H54 (cell line): ENCODE data around the gene KRT8.
A peak's percentile ranks its signal among the peaks of the same experiment; 100 is the strongest.
"Not testable (repeated sequence)": the region's sequence is repeated elsewhere in the genome, so short reads cannot be mapped to it uniquely, and the experiment has no call there.

Source experiments
- DNase-seq: peaks from one replicate; pipeline ENCODE4 v3.0.0; 2011; ENCODE audit warnings: low spot score, mixed read lengths; ENCODE audit not compliant: insufficient read length
- FAIRE-seq: peaks from 3 replicates; lab custom pipeline; 2011; peaks lifted over from hg19 to GRCh38; lab: Jason Lieb, UNC
- POLR2A ChIP-seq: IDR thresholded peaks from 2 replicates; pipeline ENCODE4 v1.6.1; 2011; ENCODE audit warnings: low read depth, mild to moderate bottlenecking, low read length

KRT8 gene

DNA sequence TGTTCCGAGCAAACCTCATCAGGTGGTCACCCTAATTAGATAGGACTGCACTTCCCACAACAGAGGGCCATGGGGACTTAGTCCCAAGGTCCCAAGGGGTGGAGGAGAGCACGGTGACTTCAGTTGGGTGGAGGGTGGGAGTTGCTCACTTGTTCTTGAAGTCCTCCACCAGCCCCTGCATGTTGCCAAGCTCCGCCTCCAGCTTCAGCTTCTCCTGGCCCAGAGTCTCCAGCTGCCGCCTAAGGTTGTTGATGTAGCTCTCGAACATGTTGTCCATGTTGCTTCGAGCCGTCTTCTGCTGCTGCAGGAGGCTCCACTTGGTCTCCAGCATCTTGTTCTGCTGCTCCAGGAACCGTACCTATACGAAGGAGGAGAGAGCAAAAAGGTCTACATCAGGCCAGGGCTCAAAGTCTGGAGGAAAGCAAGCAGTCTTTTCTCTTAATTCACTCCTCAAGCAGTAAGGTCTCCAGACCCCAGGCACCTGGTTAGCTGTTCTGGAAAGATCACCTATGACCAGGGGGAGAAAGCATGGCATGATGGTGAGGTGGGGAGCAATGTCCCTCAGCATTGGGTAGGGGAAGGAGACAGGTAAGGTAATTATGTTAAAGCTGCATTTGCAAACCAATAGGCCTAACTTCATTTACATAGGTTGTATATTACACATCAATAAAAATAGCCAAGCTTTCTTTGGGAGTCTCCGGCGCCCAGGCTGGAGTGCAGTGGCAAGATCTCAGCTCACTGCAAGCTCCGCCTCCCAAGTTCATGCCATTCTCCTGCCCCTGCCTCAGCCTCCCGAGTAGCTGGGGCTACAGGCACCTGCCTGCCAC is 2.9 kb downstream of the KRT8 start:
- no peak for TF ChIP-seq POLR2A
- FAIRE-seq, result no peak
- DNase-seq, result no peak

DNA sequence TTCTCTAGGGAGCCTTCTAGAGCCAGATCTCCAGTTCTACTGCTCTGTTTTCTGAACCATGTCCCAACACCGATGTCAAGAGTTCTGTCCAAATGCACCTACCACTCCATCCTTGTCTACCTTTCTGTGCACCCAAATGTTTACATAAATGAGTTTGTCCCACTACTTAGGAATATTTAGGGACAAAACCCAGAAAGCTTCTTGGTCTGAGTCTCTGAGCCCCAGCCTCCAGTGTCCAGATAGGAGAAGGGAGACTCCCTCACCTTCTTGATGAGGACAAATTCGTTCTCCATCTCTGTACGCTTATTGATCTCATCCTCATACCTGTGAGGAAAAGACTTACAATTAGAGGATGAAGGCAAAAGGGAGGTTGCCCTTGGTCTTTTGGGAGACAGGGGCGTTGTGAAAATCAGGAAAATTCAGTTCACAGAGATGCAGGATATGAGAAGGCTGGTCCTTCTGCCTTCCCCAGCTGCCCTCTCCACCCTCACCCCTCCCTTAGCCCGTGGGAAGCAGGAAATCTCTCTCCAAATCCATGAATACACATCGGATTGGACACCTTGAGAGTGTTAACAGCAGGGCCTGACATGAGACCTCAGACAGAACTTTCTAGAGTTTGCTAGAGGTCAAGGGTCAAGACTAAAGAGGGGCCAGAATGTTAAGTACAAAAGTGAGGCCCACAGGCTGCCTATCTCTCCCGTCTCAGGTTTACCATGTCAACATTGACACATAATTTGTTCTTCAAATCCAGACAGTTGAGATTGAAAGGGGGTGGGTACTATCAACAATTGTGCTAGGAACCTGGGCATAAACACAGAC is 3.8 kb downstream of the KRT8 start:
- DNase-seq, result no peak
- TF ChIP-seq POLR2A, result no peak
- FAIRE-seq, result no peak

DNA sequence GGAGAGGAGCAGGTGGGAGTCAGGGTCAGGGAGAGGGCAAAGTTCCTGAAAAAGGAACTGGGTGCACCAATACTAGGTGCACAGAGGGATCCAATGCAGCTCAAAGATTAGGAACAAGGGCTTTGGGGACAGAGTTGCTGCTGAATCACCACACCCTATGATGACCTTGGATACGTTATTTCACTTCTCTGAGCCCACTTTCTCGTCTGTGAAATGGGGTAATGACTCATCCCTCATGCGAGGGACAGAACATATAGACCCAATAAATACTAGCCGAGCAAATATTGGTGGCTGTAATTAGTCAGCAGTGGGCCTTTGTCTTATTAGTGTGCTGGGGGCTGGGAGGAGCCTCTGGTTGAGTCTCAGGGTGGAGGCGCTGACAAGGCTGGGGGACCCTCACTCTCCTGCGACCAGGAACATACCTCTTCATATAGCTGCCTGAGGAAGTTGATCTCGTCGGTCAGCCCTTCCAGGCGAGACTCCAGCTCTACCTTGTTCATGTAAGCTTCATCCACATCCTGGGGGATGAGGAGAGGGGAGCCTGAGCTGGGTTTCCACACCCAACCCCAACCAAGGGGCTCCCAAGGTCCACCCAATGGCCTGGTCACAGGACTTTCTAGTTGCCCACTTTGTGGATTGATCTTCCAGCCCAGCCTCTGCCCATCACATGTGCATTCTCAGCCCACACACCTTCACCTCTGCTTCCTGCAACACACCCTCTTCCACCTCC is 4.5 kb downstream of the KRT8 start:
- FAIRE-seq (no peak), DNase-seq (no peak)
- no peak for TF ChIP-seq POLR2A

DNA sequence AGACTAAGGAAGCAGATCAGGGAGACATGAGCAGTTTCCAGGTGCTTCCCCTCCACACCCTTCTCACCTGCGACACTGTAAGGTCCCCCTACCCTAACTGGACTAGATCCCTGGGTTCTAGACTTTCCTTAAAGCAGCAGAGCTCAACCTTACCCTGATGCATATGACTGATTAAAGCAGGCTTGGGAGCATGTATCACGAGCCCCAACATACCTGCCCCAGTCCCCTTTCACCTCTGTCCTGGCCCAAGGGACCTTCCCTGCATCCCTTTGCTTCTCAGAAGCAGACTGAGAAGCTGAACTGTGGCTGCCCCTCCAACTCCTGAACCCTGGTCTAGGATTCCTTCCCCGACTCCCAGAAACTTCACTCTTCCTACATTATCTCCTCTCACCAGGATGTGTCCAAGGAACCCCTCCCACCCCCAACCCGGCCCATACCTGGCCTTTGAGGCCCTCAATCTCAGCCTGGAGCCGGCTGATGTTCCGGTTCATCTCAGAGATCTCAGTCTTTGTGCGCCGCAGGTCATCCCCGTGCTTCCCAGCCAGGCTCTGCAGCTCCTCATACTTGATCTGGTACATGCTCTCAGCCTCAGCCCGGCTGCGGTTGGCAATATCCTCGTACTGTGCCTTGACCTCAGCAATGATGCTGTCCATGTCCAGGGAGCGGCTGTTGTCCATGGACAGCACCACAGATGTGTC is 5.4 kb downstream of the KRT8 start:
- no peak for FAIRE-seq
- DNase-seq, result no peak
- TF ChIP-seq POLR2A, result no peak

DNA sequence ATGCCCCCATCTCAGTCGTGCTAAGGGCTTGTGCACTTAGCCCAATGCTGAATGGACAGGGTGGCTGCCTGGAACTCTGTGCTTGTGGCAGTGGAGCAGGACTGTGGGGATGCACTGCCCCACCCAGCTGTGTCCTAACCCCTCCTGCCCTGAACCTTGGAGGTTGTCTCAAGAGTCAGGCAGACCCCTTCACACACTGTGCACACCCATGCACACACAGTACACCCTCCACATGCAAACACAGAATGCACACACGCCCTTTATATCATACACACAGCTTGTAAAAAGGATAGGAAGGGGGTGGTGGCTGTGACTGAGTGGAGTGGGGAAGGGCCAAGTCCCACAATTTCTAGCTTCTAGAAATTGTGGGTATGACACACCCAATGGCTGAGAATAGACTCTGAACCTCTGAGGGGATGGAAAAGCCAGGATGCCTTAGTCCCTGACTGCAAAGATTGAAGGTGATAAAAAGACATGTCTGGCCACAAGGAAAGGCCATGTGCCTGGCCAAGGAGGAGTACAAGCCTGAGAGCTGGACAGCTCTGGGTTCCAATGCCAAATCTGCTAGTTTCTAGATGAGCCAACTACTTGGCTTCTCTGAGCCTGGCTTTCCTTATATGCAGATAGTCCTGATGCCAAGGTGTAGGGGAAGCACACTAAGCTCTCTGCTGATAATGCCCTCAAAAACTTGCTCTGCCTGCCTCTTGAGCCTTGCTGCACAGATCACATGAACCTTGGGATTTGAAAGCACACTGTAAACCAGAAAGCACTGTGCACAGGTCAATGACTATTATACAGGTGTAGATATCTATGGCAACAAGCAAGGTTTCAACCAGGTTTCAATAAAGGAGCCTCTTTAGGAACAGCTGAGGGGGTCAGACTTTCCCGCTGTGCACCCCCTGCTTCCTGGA is 8.4 kb downstream of the KRT8 start:
- FAIRE-seq, result no peak
- no peak for DNase-seq
- TF ChIP-seq POLR2A, result no peak

GRCh38 chr12:52895726-52896189 is 9.1 kb downstream of the KRT8 start:
- DNase-seq (no peak), FAIRE-seq (no peak)
- TF ChIP-seq POLR2A, result no peak

DNA sequence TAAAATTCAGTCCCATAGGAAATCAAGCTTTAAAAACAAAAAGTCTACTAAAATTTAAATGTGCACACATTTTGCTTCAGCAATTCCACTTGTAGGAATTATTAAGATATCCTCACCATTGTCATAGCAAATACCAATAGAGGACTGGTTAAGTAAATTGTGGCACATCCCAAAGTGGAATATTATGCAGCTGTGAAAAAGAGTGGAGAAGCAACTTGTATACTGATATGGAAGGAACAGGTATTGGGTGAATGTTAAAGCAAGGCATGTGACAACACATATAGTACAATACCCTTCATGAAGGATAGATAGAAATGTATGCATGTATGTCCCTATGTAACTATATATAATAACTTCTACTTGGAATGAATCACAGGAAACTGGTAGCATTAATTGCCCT is 11.9 kb downstream of the KRT8 start:
- TF ChIP-seq POLR2A, result no peak
- no peak for DNase-seq
- no peak for FAIRE-seq

- DNase-seq (no peak), FAIRE-seq (no peak)
- TF ChIP-seq POLR2A, result no peak
These were observed 12.5 kb downstream of the KRT8 start for GRCh38 chr12:52892207-52892852.

GRCh38 chr12:52891044-52891443 is 13.8 kb downstream of the KRT8 start:
- FAIRE-seq, result no peak
- TF ChIP-seq POLR2A, result no peak
- DNase-seq, result no peak

- TF ChIP-seq POLR2A, result no peak
- DNase-seq (no peak), FAIRE-seq (no peak)
These were observed 14.5 kb downstream of the KRT8 start for GRCh38 chr12:52890417-52890816.

GRCh38 chr12:52884526-52885293 is 20.2 kb downstream of the KRT8 start:
- no peak for TF ChIP-seq POLR2A
- FAIRE-seq, result no peak
- DNase-seq, result peak; percentile 64

GRCh38 chr12:52880499-52880898 is 24.4 kb downstream of the KRT8 start:
- not testable (repeated sequence) for FAIRE-seq, DNase-seq
